Stimulated activated CD8-positive, alpha-beta memory T cell treated with anti-CD3 and anti-CD28 coated beads, Interleukin-4, amount 100 ng/mL, for 1 hour (primary cell): ENCODE results near the gene PRKAG2.
"Not testable (repeated sequence)": the region's sequence is repeated elsewhere in the genome, so short reads cannot be mapped to it uniquely, and the experiment has no call there.

ENCODE experiments used
- DNase-seq, 2 donors: peaks; one replicate each; pipeline ENCODE4 v3.0.0-alpha.2; 2020; ENCODE audit warnings: low read depth in 2 of 2, low spot score in 1 of 2

Gene PRKAG2

DNA sequence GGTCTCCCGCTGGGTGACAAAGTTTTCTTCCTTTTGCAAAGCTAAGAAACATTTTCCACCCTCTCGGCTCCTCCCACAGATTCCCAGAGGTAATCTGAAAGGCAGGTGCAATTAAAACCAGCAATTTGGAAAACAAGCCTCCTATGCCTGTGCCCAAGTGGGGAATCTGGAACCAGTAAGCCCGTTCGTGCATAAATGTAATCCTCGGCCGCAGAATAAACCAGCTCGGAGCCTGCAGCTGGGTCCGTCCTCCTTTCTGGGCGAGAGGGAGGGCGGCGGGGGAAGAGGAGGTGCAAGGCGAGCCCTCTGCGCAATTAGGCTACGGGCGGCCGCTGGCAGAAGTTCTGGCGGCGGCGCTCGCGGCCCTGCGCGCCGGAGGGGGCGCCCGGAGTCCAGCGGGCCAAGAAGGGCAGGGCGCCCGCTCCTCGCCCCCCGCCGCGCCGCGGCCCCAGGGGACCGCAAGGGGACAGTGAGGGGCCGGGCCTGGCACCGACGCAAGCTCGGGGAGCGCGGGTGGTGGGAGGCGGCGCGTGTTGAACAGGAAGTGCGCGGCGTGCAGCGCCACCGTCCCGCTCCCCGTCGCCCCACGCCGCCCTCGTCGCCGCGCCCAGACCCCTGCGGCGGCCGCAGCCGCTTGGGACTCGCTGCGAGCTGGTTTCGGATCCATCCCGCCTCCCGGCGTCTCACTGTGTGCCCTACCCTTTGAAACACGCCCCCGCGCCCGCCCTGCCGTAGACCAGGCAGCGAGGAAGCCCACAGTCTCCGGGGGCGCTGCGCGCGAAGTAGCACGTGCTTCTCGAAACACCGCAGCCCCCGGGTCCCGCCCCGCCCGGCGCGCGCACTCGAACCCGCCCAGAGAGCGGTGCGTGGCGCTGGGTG, at the start of gene PRKAG2:
Gene PRKAG2 (minus strand): TSS at position 217 of the 879 bp plus-strand sequence. CDS start 495 bp downstream, outside the sequence.
- peak; percentile 32 to 57 for DNase-seq

DNA sequence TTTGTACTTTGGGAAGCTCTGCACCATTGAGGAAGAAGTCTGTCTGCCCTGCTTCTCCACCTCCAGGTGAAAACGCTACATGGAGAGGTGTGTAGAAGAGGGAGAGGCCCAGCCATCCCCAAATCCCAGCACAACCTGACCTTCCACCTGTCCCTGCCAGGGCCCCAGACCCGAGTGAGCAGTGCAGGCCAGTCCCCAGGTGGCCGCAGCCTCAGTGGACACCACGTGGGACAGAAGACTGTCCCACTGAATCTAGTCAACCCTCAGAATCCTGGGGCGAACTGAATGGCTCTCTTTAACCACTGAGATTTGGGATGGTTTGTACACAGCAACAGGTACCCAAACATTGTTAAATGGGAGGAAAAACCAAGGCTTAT, 49.4 kb upstream of the PRKAG2 start:
- no peak for DNase-seq

DNA sequence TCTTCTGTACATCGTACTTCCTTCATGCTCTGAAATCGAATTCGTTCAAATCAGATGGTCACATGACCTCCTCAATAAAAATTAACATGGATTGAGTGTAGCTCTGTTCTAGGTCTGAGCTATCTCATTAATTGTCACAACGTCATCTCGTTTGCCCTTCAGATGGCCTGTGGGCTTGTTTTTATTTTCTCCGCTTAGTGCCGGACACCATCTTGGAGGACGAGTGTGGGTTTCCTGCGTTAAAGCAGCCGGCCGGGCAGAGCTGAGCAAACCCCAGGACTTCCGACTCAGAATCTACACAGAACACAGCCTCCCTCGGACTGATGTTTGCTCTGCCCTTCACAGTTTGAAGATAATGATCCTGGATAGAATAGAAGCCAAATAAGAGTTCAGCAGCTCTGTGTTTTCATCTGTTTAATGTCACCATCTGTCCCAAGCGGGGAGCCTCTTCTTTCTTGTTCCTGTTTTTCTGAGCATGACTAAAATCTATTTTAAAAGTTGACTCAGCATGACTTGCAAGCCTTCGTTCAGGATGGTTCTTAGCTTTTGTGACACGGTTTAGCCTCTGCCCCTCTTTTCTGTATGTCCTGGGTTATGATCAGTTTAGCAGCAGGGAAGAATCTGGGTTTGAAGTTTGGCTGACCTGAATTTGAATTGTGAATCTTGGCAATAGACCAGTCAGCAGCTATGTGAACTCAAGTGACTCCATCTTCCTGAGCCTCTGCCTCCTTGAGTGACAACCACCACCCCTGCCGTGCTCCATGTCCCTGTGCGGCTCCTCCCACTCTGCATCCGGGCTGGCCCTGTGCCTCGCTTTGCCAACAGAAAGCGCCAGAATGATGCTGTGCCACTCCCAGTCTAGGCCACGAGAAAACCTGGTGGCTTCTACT, 48.8 kb upstream of the PRKAG2 start:
- DNase-seq = no peak

DNA sequence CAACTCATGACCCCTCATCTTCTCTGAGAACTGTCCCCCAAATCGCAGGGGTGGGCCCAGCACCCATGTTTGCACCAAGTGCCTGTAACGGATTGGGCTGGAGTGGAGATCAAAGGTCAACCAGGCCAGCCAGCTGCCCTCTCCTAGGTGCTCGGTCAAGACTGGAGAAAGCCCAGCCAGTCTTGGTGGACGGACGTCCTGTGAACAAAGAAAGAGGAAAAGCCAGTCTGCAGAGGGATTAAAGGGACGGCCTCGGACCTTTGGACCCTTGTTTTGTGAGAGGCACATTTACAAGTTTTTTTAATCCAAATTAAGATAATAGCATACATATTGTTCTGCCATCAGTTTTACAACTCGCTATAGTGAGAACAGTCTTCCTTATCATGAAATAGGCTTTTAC, 47.6 kb upstream of the PRKAG2 start:
- DNase-seq = no peak

DNA sequence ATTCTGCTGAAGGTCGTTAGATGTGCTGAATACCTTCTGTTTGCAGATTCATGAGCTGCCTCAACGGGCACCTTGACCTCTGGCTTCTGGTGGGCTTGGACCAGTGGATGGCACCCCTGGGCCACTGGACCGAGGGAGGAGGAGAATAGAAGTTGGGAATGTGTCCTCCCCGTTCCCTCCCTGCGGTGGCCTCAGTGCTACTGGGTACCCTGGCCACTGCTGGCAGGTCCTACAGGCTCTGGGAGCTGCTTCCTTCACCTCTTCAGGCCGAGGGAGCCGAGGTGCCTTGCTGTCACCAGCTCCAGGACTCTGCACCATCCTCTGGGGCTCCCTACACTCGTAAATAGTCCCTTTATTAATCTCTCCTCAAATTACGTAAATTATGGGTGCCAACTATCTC, 47.1 kb upstream of the PRKAG2 start:
- no peak for DNase-seq

DNA sequence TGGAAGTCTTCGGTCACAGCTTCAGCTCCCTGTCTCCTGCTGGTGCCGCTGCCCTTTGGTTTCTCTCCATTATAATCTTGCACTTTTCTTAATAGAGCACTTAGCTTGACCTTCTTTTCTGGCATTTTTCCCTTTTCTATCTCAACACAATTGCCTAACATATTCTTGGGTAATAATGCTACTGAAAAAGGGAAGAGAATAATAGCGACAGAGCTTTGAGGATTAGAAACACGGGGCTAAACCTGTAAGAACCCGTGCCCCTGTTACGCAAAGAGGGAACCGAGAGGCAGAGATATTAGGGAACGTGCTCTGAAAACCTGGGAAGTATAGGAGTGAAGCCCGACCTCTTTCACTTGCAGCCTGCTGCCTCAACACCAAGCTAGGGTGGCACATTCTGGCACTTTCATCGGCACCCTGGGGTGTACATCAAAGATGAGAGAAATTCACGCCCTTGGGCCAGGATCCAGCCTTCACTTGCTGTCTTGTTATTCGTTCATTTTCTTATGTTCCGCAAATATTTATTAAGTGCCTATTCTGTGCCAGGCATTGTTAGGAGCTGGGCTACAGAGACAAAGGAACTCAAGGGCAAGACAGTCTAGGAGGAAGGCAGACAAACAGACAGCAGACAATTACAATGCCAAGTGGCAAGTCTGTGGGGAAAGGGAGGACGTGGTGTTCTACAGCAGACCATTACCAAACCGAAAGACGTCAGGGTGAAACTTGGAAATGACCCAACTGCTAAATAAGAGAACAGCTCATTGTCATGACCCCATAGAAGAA, 46.4 kb upstream of the PRKAG2 start:
- no peak for DNase-seq

DNA sequence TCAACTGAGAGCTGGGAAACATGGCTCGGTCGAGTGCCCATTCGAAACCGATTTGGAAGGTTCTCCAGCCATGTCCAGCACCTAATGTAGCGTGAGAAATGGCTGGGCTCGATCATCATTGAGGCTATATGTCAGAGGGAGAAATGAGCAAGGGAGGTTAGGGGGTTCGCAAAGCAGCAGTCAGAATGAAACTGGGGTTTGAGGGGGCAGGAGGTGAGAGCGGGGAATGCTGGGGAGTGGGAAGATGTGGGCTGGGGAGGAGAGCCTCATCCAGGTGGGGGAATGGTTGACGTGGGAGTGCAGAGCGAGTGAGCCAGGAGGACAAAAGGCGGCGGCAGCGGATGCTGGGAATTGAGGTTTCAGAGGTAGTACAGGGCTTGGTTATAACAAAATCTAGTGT, 44.5 kb upstream of the PRKAG2 start:
- DNase-seq = no peak

DNA sequence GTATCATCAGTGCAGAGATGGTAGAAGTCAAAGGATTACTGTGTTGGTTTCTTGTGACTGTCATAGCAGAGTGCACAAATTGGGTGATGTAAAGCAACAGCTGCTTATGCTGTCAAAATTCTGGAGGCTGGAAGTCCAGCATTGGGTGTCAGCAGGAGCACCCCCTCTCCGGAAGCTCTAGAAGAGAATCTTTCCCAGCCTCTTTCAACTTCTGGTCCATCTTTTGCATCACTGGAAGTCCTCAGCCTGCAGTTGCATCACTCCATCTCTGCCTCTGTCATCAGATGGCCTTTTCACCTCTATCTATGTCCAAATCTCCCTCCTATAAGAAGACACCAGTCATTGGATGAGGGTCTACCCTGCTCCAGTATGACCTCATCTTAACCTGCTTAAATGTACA, 43.6 kb upstream of the PRKAG2 start:
- DNase-seq = no peak

DNA sequence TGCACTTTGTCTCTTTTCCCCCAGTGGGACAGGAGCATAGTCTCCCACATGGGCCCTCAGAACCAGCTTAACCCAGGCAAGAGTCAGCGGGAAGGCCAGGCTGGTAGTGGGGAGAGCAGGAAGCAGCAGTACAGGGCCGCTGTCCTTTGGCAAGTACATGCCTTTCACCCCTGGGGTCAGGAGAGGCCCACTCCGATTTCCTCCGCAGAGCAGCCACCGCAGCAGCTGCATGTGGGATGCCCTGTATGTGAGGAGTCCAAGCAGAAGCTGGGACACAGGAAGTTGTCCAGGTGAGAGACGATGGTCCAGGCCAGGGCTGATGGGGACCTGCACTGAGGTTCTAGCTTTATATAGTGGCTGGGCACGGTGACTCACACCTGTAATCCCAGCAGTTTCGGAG, 42.7 kb upstream of the PRKAG2 start:
- DNase-seq = no peak

DNA sequence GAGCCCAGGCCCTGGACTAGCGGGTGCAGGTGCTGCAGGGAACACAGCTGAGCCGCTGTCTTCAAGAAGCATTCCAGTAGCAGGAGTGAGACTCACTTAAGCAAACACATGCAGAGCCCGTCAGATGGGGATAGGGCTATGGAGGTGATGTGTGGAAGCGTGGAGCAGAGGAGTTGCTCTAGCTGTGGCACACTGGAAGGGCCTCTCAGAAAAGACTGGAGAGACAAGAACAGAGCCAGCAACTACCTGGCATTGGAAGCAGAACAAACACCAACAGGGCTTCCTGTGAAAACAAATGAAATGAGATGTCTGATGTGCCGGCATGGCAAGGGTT, 41.6 kb upstream of the PRKAG2 start:
- DNase-seq = no peak

DNA sequence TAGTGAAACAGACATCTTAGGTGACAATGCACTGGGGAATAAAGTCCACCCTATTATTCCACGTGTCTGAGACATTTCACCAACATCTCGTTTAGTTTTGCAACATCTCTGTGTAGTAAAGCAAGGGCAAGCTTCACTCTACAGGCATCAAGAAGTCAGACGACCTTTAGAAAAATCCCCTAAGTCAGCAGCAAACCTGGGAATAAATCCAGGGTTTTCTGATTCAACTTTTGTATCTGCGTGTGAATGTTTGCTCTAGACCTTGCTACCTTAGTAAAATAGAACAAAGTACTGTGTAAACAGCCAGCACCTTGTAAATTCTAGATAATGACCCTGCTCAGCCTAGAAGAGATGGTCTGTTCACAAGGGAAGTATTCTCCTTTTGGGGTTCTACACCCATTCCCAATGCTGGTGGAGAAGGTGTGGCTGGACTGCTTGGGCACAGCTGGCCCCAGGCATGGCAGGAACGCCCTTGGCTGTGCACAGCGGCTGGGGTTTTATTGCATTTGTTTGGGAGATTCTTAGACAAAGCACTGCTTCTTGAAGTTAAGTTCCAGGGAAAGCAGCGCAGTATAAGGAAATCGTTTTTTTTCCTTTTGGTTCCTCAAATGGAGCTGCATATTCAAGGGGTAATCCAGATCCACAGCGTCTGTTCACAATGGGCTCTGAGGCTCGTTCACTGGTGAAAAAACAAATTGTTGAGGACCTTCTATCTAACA, 41.0 kb upstream of the PRKAG2 start:
- DNase-seq = no peak

DNA sequence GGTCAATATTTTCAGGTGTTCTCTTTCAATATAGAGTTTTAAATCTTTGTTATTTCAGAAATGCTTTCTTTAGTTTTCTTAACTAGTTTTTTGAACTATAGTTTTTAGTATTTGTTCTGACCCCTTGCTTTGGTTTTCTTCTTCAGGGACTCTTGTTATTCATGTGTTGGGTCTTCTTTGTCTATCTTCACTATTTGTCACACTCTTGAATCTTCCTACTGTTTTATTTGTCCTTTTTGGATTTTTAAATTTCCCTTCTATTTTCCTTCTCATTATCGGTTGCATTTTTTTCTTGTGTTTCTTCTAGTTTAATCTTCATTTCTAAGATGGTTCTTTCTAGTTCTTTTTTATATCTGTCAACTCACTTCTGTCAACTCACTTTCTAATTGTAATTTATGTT, 37.1 kb upstream of the PRKAG2 start:
- no peak for DNase-seq

DNA sequence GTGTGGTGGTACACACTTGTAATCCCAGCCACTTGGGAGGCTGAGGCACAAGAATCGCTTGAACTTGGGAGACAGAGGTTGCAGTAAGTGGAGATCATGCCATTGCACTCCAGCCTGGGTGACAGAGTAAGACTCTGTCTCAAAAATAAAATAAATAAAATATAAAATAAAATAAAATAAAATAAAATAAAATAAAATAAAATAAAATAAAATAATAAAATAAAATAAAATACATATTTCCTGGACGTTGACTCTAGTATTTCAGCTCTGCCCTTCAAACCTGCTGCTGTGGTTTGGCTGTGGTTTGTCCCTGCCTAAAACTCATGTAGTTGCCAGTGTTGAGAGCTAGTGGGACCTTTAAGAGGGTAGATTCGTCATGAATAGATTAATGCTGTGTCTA, 33.7 kb upstream of the PRKAG2 start:
- DNase-seq = not testable (repeated sequence)

DNA sequence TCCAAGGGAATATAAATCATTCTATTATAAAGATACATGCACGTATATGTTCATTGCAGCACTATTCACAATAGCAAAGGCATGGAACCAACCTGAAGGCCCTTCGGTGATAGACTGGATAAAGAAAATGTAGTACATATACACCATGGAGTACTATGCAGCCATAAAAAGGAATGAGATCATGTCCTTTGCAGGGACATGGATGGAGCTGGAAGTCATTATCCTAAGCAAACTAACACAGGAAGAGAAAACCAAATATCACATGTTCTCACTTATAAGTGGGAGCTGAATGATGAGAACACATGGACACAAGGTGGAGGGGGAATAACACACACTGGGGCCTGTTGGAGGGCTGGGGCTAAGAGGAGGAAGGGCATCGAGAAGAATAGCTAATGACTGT, 30.2 kb upstream of the PRKAG2 start:
- not testable (repeated sequence) for DNase-seq

DNA sequence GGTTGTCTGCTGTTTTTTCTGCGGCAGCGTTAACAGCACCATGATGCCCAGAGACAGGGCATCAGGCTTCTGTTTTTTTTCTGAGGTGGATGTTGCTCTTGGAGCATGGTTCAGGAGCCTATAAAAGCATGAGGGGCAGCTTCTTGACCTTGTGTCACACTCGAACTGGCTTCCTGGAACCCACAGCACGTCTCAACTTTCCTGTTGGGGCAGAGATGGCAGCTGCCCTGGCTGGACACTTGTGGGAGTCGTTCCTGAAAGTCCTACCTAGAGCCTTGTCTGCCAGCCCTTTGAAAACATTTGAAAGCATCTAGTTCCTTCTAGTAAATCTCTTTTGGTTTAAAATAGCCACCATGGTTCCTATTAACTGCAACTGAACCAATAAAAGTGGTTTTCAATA, 28.9 kb upstream of the PRKAG2 start:
- no peak for DNase-seq

DNA sequence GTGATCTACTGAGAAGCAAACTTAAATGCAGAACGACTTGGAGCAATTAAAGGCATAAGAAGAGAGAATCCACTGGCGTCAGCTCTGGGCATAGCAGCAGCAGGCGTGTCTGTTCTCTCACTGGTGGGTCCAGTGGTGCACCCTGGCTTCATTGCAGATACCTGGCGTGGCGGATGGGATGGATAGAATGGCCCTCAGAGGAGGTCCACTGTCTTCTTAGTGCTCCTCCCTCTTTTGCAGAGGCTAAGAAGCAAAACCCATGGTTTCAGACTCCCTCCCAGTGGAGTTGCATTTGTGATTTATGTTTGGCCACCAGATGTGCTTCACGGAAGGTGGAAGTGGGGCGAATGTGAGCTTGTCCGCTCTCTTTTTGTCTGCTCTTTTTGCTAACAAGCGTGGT, 28.4 kb upstream of the PRKAG2 start:
- no peak for DNase-seq

DNA sequence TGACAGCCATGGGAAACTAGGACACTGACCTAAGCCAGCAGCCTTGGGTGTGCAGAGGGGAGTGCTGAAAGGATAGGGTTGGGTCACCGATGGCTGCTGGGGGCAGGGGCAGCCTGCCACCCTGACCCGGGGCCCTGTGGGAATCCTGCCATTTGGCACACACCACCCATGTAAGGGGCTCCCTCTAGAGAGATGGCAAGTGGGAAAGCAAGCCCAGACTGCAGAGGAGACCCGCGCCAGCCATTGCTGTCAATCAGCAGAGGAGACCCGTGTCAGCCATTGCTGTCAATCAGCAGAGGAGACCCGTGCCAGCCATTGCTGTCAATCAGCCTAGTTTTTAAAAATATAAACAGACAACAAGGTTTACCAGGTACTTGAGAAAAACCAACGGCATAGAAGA, 27.4 kb upstream of the PRKAG2 start:
- no peak for DNase-seq

DNA sequence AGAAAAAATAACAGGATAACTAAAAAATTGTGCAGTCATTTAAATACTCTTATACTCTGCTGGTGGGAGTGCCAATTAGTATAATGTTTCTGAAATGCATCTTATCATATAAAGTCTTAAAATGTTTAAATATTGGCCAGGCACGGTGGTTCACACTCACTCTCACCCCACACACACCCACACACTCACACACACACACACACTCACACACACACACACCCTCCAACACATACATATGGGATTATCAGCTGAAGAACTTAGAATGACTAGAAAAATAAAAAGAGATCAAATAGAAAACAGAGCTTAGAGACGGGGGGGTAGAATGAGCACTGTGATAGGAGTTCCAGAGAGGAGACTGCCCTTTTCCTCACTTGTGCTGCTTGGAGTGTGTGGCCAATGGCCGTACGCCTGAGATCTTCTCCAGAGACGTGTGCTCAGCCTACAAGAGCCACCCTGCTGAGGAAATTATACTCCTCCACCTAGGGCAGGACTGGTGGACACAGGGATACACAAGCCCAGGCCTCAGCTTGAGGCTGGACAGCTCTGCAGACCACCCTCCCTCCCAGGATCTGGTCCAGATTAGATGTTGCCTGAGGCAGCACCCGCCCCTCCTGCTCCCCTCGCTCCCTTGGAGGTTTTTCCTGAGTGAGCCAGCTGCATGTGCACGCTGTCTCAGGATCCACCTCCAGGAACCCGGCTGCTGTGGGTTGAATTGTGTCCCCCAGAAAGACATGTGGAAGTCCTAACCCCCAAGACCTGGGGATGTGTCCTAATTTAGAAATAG, 26.5 kb upstream of the PRKAG2 start:
- DNase-seq = no peak

DNA sequence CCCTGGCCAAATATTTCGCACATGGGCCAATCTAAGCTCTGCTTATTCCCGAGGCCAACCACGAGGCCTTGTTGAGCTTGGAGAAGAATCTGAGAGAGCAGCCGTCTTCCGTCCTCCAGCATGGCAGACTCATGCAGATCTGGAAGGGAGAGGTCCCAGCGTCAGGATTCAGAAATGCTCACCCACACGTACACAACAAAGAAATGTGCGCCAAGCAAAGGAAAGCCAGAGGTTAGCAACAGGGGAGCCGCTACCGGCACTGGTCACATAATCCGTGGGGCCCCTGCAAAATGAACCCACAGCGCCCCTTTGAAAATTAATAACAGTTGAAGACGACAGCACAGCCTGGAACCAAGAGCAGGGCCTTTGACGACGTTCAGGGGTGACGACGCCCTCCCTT, 25.4 kb upstream of the PRKAG2 start:
- no peak for DNase-seq

DNA sequence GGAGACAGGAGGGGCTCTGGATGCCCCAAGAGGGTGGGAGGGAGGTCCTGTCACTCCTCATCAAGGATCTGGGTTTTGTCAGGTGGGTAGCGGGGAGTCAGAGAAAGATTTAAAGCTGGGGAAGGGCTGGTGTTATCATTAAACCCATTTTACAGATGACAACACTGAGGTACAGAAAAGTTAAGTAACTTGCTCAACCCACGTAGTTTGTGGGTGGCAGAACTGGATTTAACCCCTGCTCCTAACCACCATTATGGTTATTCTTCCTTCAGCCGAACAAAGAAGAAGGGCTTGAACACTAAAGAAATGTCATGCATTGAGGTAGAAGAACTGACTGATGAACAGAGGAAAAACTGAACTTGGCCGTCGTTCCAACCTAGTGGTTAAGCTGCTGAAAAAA, 24.9 kb upstream of the PRKAG2 start:
- DNase-seq = no peak
